CD14-positive monocyte (primary cell): Measurements from ENCODE around the gene PIK3R2. TPM values are rescaled to one million over a fixed set of nuclear protein-coding genes. Genes with fewer than 3 reads are reported as not detected.

Experiments
- DNase-seq, 3 donors: peaks; one replicate each; pipeline ENCODE4 v3.0.0-alpha.2; 2011 to 2022
- H2AFZ ChIP-seq: 2 replicates; pipeline ENCODE4 v1.6.0; 2012; ENCODE audit warnings: mild to moderate bottlenecking, low read depth, low read length, inconsistent platforms; ENCODE audit not compliant: insufficient read depth, poor library complexity, severe bottlenecking
- H3K27ac ChIP-seq, 2 donors: 1 replicate in 1 of 2; 2 replicates in 1 of 2; pipeline ENCODE4 v1.5.1; 2012 to 2013; ENCODE audit warnings: low read length in 2 of 2, control low read depth in 1 of 2, inconsistent platforms in 1 of 2, low read depth in 1 of 2, mild to moderate bottlenecking in 1 of 2
- H3K27me3 ChIP-seq, 2 donors: one replicate each; pipeline versions ENCODE4 v1.6.0 to v1.6.1; 2011 to 2013; ENCODE audit warnings: low read length in 2 of 2; ENCODE audit not compliant: control insufficient read depth in 2 of 2, insufficient read depth in 2 of 2
- H3K36me3 ChIP-seq, 2 donors: replicated peaks in 1 of 2; 1 replicate in 1 of 2; 2 replicates in 1 of 2; pipeline versions ENCODE4 v1.5.1 to v1.6.1; 2012 to 2013; ENCODE audit warnings: low read length in 2 of 2, control low read depth in 1 of 2, inconsistent platforms in 1 of 2, mild to moderate bottlenecking in 1 of 2; ENCODE audit not compliant: insufficient read depth in 2 of 2, control insufficient read depth in 1 of 2
- H3K4me1 ChIP-seq, 2 donors: 1 replicate in 1 of 2; 2 replicates in 1 of 2; pipeline versions ENCODE4 v1.5.1 to v1.6.1; 2012 to 2013; ENCODE audit warnings: low read length in 2 of 2, control low read depth in 1 of 2, inconsistent platforms in 1 of 2, mild to moderate bottlenecking in 1 of 2, moderate library complexity in 1 of 2; ENCODE audit not compliant: insufficient read depth in 2 of 2, control insufficient read depth in 1 of 2
- H3K4me2 ChIP-seq: replicated peaks from 2 replicates; pipeline ENCODE3; 2012; ENCODE audit warnings: low read length, moderate library complexity, mild to moderate bottlenecking; ENCODE audit not compliant: poor library complexity, severe bottlenecking; ENCODE audit errors: extremely low read depth
- H3K4me3 ChIP-seq, 3 experiments: fragments of 200-600 bp in 1 of 3; sonication (generic) in 1 of 3; replicated peaks in 1 of 3; 1 replicate in 2 of 3; 2 replicates in 1 of 3; pipeline ENCODE4 v1.5.1; 2011 to 2013; ENCODE audit warnings: low read length in 3 of 3, mild to moderate bottlenecking in 3 of 3, control low read depth in 2 of 3, low read depth in 2 of 3, inconsistent platforms in 1 of 3, moderate library complexity in 1 of 3
- H3K79me2 ChIP-seq: 2 replicates; pipeline ENCODE4 v1.6.0; 2012; ENCODE audit warnings: mild to moderate bottlenecking, control low read depth, inconsistent platforms, low read length, moderate library complexity; ENCODE audit not compliant: insufficient read depth
- H3K9ac ChIP-seq: 2 replicates; pipeline ENCODE4 v1.6.0; 2017; ENCODE audit warnings: low read length, mild to moderate bottlenecking; ENCODE audit not compliant: insufficient read depth, poor library complexity, severe bottlenecking
- H3K9me3 ChIP-seq, 2 donors: replicated peaks in 1 of 2; 1 replicate in 1 of 2; 2 replicates in 1 of 2; pipeline versions ENCODE4 v1.5.1 to v1.6.1; 2012 to 2013; ENCODE audit warnings: low read length in 2 of 2, control low read depth in 1 of 2; ENCODE audit not compliant: control insufficient read depth in 1 of 2, insufficient read depth in 1 of 2
- H4K20me1 ChIP-seq: 2 replicates; pipeline ENCODE4 v1.6.0; 2012; ENCODE audit warnings: mild to moderate bottlenecking, low read length, control low read depth, moderate library complexity; ENCODE audit not compliant: insufficient read depth
- H3K27ac Mint-ChIP-seq, 7 donors: one replicate each; pipeline ENCODE4 v1.8.0; 2020; ENCODE audit warnings: mild to moderate bottlenecking in 7 of 7, mixed read lengths in 7 of 7, moderate library complexity in 6 of 7, inconsistent platforms in 2 of 7
- H3K27me3 Mint-ChIP-seq, 3 donors: one replicate each; pipeline ENCODE4 v1.8.0; 2021 to 2022; ENCODE audit warnings: low read depth in 3 of 3, mild to moderate bottlenecking in 3 of 3, mixed read lengths in 3 of 3, moderate library complexity in 3 of 3, inconsistent platforms in 1 of 3
- H3K36me3 Mint-ChIP-seq, 2 donors: one replicate each; pipeline ENCODE4 v1.8.0; 2020; ENCODE audit warnings: mixed read lengths in 2 of 2, inconsistent platforms in 1 of 2, mild to moderate bottlenecking in 1 of 2
- H3K4me1 Mint-ChIP-seq: one replicate; pipeline ENCODE4 v1.8.0; 2020; ENCODE audit warnings: mild to moderate bottlenecking, mixed read lengths
- H3K4me3 Mint-ChIP-seq, 2 donors: one replicate each; pipeline ENCODE4 v1.8.0; 2020; ENCODE audit warnings: mild to moderate bottlenecking in 2 of 2, mixed read lengths in 2 of 2, moderate library complexity in 1 of 2
- H3K9me3 Mint-ChIP-seq, 7 donors: one replicate each; pipeline ENCODE4 v1.8.0; 2020 to 2022; ENCODE audit warnings: mixed read lengths in 7 of 7, mild to moderate bottlenecking in 6 of 7, moderate library complexity in 6 of 7, inconsistent platforms in 2 of 7
- CTCF ChIP-seq: fragments of 200-600 bp; IDR thresholded peaks from one replicate; pipeline ENCODE4 v1.8.0; 2022; ENCODE audit warnings: antibody characterized with exemption, mild to moderate bottlenecking
- WGBS: methylation state at CpG from one replicate; pipeline ENCODE4 v1.1.5; 2013; ENCODE audit warnings: missing lambda C conversion rate; ENCODE audit not compliant: insufficient coverage; 5-methylcytosine and 5-hydroxymethylcytosine counted together
- intact Hi-C, 2 donors: fragments of 100-400 bp; cut with micrococcal nuclease; formaldehyde crosslinking; loops; one replicate each; pipeline versions ENCODE4 v1.15.0 to v1.15.1; 2023
- polyA plus RNA-seq, 3 donors: library from polyadenylated mRNA; depleted of rRNA in 1 of 3; unstranded in 2 of 3; stranded (reverse) in 1 of 3; fragments of 300-500 nt in 2 of 3; fragments of >200 nt in 1 of 3; fragmentation: Illumina TruSeq in 2 of 3; gene quantifications; 1 replicate in 2 of 3; 2 replicates in 1 of 3; pipeline ENCODE4 v1.2.3, GENCODE V29; 2012 to 2021

Gene PIK3R2
- polyA plus RNA-seq, 3 donors = 0.99 to 7.7 (median 2.0) TPM

GRCh38 chr19:18118420-18119012 is 34.4 kb upstream of the PIK3R2 start:
- peaks cover 69% of the 10 kb centered on the region for H3K79me2 ChIP-seq
- 35% methylated on average over 11 of the region's 14 CpGs for WGBS
- H3K27ac ChIP-seq = no peak overlapping the region
- no peak for DNase-seq
- H3K27me3 ChIP-seq = no peaks in the 10 kb centered on the region
- H3K4me1 ChIP-seq = peaks cover 23 to 46% of the 10 kb centered on the region in 2 donors
- peak overlapping the region; percentile 35 to 81 (median 45) for H3K4me3 ChIP-seq
- H2AFZ ChIP-seq = peak overlapping the region; percentile 41
- peaks cover 95% of the 10 kb centered on the region for H4K20me1 ChIP-seq
- peak overlapping the region in 4 of 7 donors; percentile 39 to 69 (median 50) for H3K27ac Mint-ChIP-seq
- no peak for TF ChIP-seq CTCF
- H3K9me3 Mint-ChIP-seq = peaks cover 0 to 2% (median 0%) of the 10 kb centered on the region in 7 donors
- intact Hi-C loops = loop anchor here in 1 of 2 donors (2.0 to 5.0 kb wide), 2 partner anchors 34 to 42 kb away; partner anchors contain the start of gene PIK3R2
- peak overlapping the region; percentile 98 for H3K4me2 ChIP-seq
- peak overlapping the region; percentile 70 to 77 for H3K4me3 Mint-ChIP-seq
- H3K9ac ChIP-seq = peak overlapping the region; percentile 51
- H3K27me3 Mint-ChIP-seq = peaks cover 0 to 3% (median 2%) of the 10 kb centered on the region in 3 donors
- no peaks in the 10 kb centered on the region for H3K9me3 ChIP-seq
- peaks cover 46 to 70% of the 10 kb centered on the region in 2 donors for H3K36me3 ChIP-seq
- H3K36me3 Mint-ChIP-seq = peaks cover 63 to 73% of the 10 kb centered on the region in 2 donors
- peaks cover 44% of the 10 kb centered on the region for H3K4me1 Mint-ChIP-seq

GRCh38 chr19:18119013-18119716 is 33.8 kb upstream of the PIK3R2 start:
- H3K4me3 Mint-ChIP-seq = peak overlapping the region; percentile 70 to 77
- no peak overlapping the region for H3K9ac ChIP-seq
- peak overlapping the region; percentile 98 for H3K4me2 ChIP-seq
- 39% methylated on average over 12 of the region's 13 CpGs for WGBS
- H3K36me3 Mint-ChIP-seq = peaks cover 64 to 73% of the 10 kb centered on the region in 2 donors
- H3K79me2 ChIP-seq = peaks cover 63% of the 10 kb centered on the region
- no peak overlapping the region for H3K27ac ChIP-seq
- peak overlapping the region in 4 of 7 donors; percentile 39 to 58 (median 48) for H3K27ac Mint-ChIP-seq
- no peaks in the 10 kb centered on the region for H3K9me3 ChIP-seq
- peak overlapping the region in 1 of 3 experiments; percentile 28 for H3K4me3 ChIP-seq
- no peak for TF ChIP-seq CTCF
- peaks cover 0 to 2% (median 0%) of the 10 kb centered on the region in 7 donors for H3K9me3 Mint-ChIP-seq
- peaks cover 47 to 70% of the 10 kb centered on the region in 2 donors for H3K36me3 ChIP-seq
- H3K27me3 Mint-ChIP-seq = peaks cover 0 to 3% (median 2%) of the 10 kb centered on the region in 3 donors
- H4K20me1 ChIP-seq = peaks cover 95% of the 10 kb centered on the region
- DNase-seq = no peak
- no peaks in the 10 kb centered on the region for H3K27me3 ChIP-seq
- no peak overlapping the region for H2AFZ ChIP-seq
- intact Hi-C loops = loop anchor here in 1 of 2 donors (2.0 to 5.0 kb wide), 2 partner anchors 33 to 42 kb away; partner anchors contain the start of gene PIK3R2
- H3K4me1 Mint-ChIP-seq = peaks cover 41% of the 10 kb centered on the region
- peaks cover 23 to 40% of the 10 kb centered on the region in 2 donors for H3K4me1 ChIP-seq
